ENCODE data around the gene UNC79.

The UNC79 gene

GRCh38 chr14:93723001-93723400 lies 292.3 kb downstream of the UNC79 start:
- DNase-seq (ENCODE audit: extremely low read depth in 1 of 2, low read depth in 1 of 2), result no peak

GRCh38 chr14:93725002-93725582 lies 294.4 kb downstream of the UNC79 start:
- no peak for DNase-seq (ENCODE audit: extremely low read depth in 1 of 2, low read depth in 1 of 2)

- no peak for DNase-seq (ENCODE audit: extremely low read depth in 1 of 2, low read depth in 1 of 2)
These were observed 295.3 kb downstream of the UNC79 start for GRCh38 chr14:93725993-93726392.

- no peak for DNase-seq (ENCODE audit: extremely low read depth in 1 of 2, low read depth in 1 of 2)
These were observed 296.5 kb downstream of the UNC79 start for GRCh38 chr14:93727039-93727740.

- DNase-seq (ENCODE audit: extremely low read depth in 1 of 2, low read depth in 1 of 2), result no peak
These were observed 297.3 kb downstream of the UNC79 start for GRCh38 chr14:93727917-93728650.

GRCh38 chr14:93728651-93729016 lies 297.9 kb downstream of the UNC79 start:
- no peak for DNase-seq (ENCODE audit: extremely low read depth in 1 of 2, low read depth in 1 of 2)

- no peak for DNase-seq (ENCODE audit: extremely low read depth in 1 of 2, low read depth in 1 of 2)
These were observed 299.3 kb downstream of the UNC79 start for GRCh38 chr14:93729993-93730392.

GRCh38 chr14:93731753-93732152 lies 301.0 kb downstream of the UNC79 start:
- no peak for DNase-seq (ENCODE audit: extremely low read depth in 1 of 2, low read depth in 1 of 2)

- no peak for DNase-seq (ENCODE audit: extremely low read depth in 1 of 2, low read depth in 1 of 2)
These were observed 301.8 kb downstream of the UNC79 start for GRCh38 chr14:93732524-93732923.

GRCh38 chr14:93733231-93733630 lies 302.5 kb downstream of the UNC79 start:
- DNase-seq (ENCODE audit: extremely low read depth in 1 of 2, low read depth in 1 of 2), result no peak

- no peak for DNase-seq (ENCODE audit: extremely low read depth in 1 of 2, low read depth in 1 of 2)
These were observed 302.9 kb downstream of the UNC79 start for GRCh38 chr14:93733631-93734030.

GRCh38 chr14:93734086-93734822 lies 303.5 kb downstream of the UNC79 start:
- DNase-seq (ENCODE audit: extremely low read depth in 1 of 2, low read depth in 1 of 2), result no peak

GRCh38 chr14:93735206-93735605 lies 304.5 kb downstream of the UNC79 start:
- DNase-seq (ENCODE audit: extremely low read depth in 1 of 2, low read depth in 1 of 2), result no peak

GRCh38 chr14:93736378-93737014 lies 305.8 kb downstream of the UNC79 start:
- DNase-seq (ENCODE audit: extremely low read depth in 1 of 2, low read depth in 1 of 2), result no peak

GRCh38 chr14:93737634-93738033 lies 306.9 kb downstream of the UNC79 start:
- DNase-seq (ENCODE audit: extremely low read depth in 1 of 2, low read depth in 1 of 2), result no peak

- DNase-seq (ENCODE audit: extremely low read depth in 1 of 2, low read depth in 1 of 2), result no peak
These were observed 311.0 kb downstream of the UNC79 start for GRCh38 chr14:93741556-93742230.

GRCh38 chr14:93742761-93743160 lies 312.0 kb downstream of the UNC79 start:
- no peak for DNase-seq (ENCODE audit: extremely low read depth in 1 of 2, low read depth in 1 of 2)

- no peak for DNase-seq (ENCODE audit: extremely low read depth in 1 of 2, low read depth in 1 of 2)
These were observed 312.7 kb downstream of the UNC79 start for GRCh38 chr14:93743270-93744060.

- DNase-seq (ENCODE audit: extremely low read depth in 1 of 2, low read depth in 1 of 2), result no peak
These were observed 313.4 kb downstream of the UNC79 start for GRCh38 chr14:93744176-93744575.

- no peak for DNase-seq (ENCODE audit: extremely low read depth in 1 of 2, low read depth in 1 of 2)
These were observed 314.1 kb downstream of the UNC79 start for GRCh38 chr14:93744876-93745275.

All from activated CD8-positive, alpha-beta memory T cell treated with anti-CD3 and anti-CD28 coated beads for 1 hour (primary cell).